H1 (cell line): Measurements from ENCODE around the gene FHIT. TPM values are rescaled to one million over a fixed set of nuclear protein-coding genes. Genes with fewer than 3 reads are reported as not detected.

ENCODE experiments used
- CTCF ChIA-PET: fragments of 300-600 bp; sonication (Branson Sonifier 250); formaldehyde crosslinking; loops from one replicate; lab custom pipeline; 2021; ENCODE audit not compliant: partially characterized antibody; lab: Charles Lee
- POLR2A ChIA-PET: fragments of 300-600 bp; sonication (Branson Sonifier 250); formaldehyde crosslinking; loops from one replicate; lab custom pipeline; 2021; ENCODE audit warnings: inconsistent platforms; ENCODE audit not compliant: partially characterized antibody; lab: Charles Lee
- DNase-seq, 2 experiments: peaks; one replicate each; pipeline versions ENCODE4 v3.0.0 to v3.0.0-alpha.2; 2010 to 2022; ENCODE audit warnings: low spot score in 2 of 2, low read depth in 1 of 2, mixed read lengths in 1 of 2
- FAIRE-seq: peaks from 2 replicates; lab custom pipeline; 2011; peaks lifted over from hg19 to GRCh38; lab: Jason Lieb, UNC
- H2AFZ ChIP-seq: 2 replicates; pipeline ENCODE4 v1.8.1; 2012; ENCODE audit warnings: low read length, inconsistent platforms
- H2AK5ac ChIP-seq: 2 replicates; pipeline ENCODE4 v1.6.1; 2013; ENCODE audit warnings: low read depth, low read length
- H2BK120ac ChIP-seq: replicated peaks from 2 replicates; pipeline ENCODE3; 2013; ENCODE audit warnings: low read depth, low read length, inconsistent platforms
- H2BK12ac ChIP-seq: 2 replicates; pipeline ENCODE4 v1.6.1; 2013; ENCODE audit warnings: low read depth, low read length
- H2BK15ac ChIP-seq: 2 replicates; pipeline ENCODE4 v1.6.1; 2013; ENCODE audit warnings: low read length
- H2BK20ac ChIP-seq: 2 replicates; pipeline ENCODE4 v1.6.1; 2013; ENCODE audit warnings: low read length
- H2BK5ac ChIP-seq: 2 replicates; pipeline ENCODE4 v1.6.1; 2013; ENCODE audit warnings: low read depth, low read length
- H3K14ac ChIP-seq: 2 replicates; pipeline ENCODE4 v1.6.1; 2013; ENCODE audit warnings: inconsistent platforms; ENCODE audit not compliant: insufficient read length
- H3K18ac ChIP-seq: 2 replicates; pipeline ENCODE4 v1.6.1; 2013; ENCODE audit warnings: low read length; ENCODE audit errors: extremely low read depth
- H3K23ac ChIP-seq: 2 replicates; pipeline ENCODE4 v1.6.1; 2013; ENCODE audit warnings: inconsistent platforms; ENCODE audit not compliant: insufficient read length
- H3K23me2 ChIP-seq: 2 replicates; pipeline ENCODE4 v1.6.1; 2013; ENCODE audit warnings: low read depth, low read length
- H3K27ac ChIP-seq: 2 replicates; pipeline ENCODE4 v1.6.1; 2011; ENCODE audit warnings: low read depth, low read length, inconsistent platforms
- H3K27me3 ChIP-seq, 4 experiments: replicated peaks in 1 of 4; 1 replicate in 1 of 4; 2 replicates in 3 of 4; pipeline versions ENCODE4 v1.6.1 to v1.8.1; 2011 to 2013; ENCODE audit warnings: low read length in 3 of 4, mild to moderate bottlenecking in 3 of 4, inconsistent platforms in 2 of 4, mixed read lengths in 2 of 4, moderate library complexity in 1 of 4; ENCODE audit not compliant: control insufficient read depth in 3 of 4, insufficient read depth in 3 of 4; ENCODE audit errors: extremely low read depth in 1 of 4
- H3K36me3 ChIP-seq, 4 experiments: 2 replicates each; pipeline versions ENCODE4 v1.6.1 to v1.8.1; 2011 to 2013; ENCODE audit warnings: mild to moderate bottlenecking in 4 of 4, low read length in 3 of 4, moderate library complexity in 2 of 4, control low read depth in 1 of 4, inconsistent platforms in 1 of 4; ENCODE audit not compliant: insufficient read depth in 4 of 4, control insufficient read depth in 2 of 4
- H3K4ac ChIP-seq: replicated peaks from 2 replicates; pipeline ENCODE3; 2013; ENCODE audit warnings: low read length, low read depth, mixed read lengths, inconsistent platforms; ENCODE audit not compliant: insufficient read length
- H3K4me1 ChIP-seq, 4 experiments: replicated peaks in 1 of 4; 1 replicate in 1 of 4; 2 replicates in 3 of 4; pipeline versions ENCODE4 v1.6.1 to v1.8.1; 2011 to 2013; ENCODE audit warnings: low read length in 3 of 4, inconsistent platforms in 2 of 4, mixed read lengths in 1 of 4; ENCODE audit not compliant: insufficient read depth in 4 of 4, control insufficient read depth in 3 of 4
- H3K4me2 ChIP-seq, 2 experiments: 2 replicates each; pipeline versions ENCODE4 v1.6.1 to v1.8.1; 2011 to 2013; ENCODE audit warnings: low read depth in 2 of 2, low read length in 2 of 2, control low read depth in 1 of 2, inconsistent platforms in 1 of 2, mild to moderate bottlenecking in 1 of 2; ENCODE audit not compliant: insufficient read depth in 1 of 2
- H3K4me3 ChIP-seq, 4 experiments: fragments of 200-600, 300-600 bp in 1 of 4; sonication (generic), shearing (Covaris generic), sonication (Bioruptor Twin) in 1 of 4; 2 replicates each; pipeline versions ENCODE4 v1.5.1 to v1.8.1; 2011 to 2016; ENCODE audit warnings: low read length in 4 of 4, low read depth in 3 of 4, control low read depth in 2 of 4, inconsistent platforms in 2 of 4, mild to moderate bottlenecking in 2 of 4, mixed read lengths in 1 of 4, moderate library complexity in 1 of 4; ENCODE audit not compliant: insufficient read depth in 2 of 4; ENCODE audit errors: extremely low read depth in 1 of 4
- H3K56ac ChIP-seq: replicated peaks from 2 replicates; pipeline ENCODE3; 2013; ENCODE audit warnings: low read depth, mild to moderate bottlenecking, mixed read lengths, low read length, inconsistent platforms; ENCODE audit not compliant: insufficient read length
- H3K79me1 ChIP-seq: 2 replicates; pipeline ENCODE4 v1.6.1; 2013; ENCODE audit warnings: low read depth, low read length, control low read depth
- H3K79me2 ChIP-seq, 2 experiments: 2 replicates each; pipeline versions ENCODE4 v1.6.1 to v1.8.1; 2012 to 2013; ENCODE audit warnings: low read length in 2 of 2, mild to moderate bottlenecking in 2 of 2, inconsistent platforms in 1 of 2; ENCODE audit not compliant: insufficient read depth in 2 of 2, control insufficient read depth in 1 of 2
- H3K9ac ChIP-seq, 4 experiments: replicated peaks in 1 of 4; 1 replicate in 1 of 4; 2 replicates in 3 of 4; pipeline versions ENCODE4 v1.6.1 to v1.8.1; 2011 to 2013; ENCODE audit warnings: low read depth in 3 of 4, low read length in 3 of 4, control low read depth in 2 of 4, mild to moderate bottlenecking in 2 of 4, moderate library complexity in 2 of 4, inconsistent platforms in 1 of 4; ENCODE audit errors: extremely low read depth in 1 of 4
- H3K9me3 ChIP-seq, 2 experiments: 2 replicates each; pipeline versions ENCODE4 v1.6.1 to v1.8.1; 2012 to 2013; ENCODE audit warnings: mild to moderate bottlenecking in 2 of 2, moderate library complexity in 2 of 2, control low read depth in 1 of 2, inconsistent platforms in 1 of 2, low read depth in 1 of 2, low read length in 1 of 2, mixed read lengths in 1 of 2; ENCODE audit not compliant: insufficient read depth in 2 of 2
- H4K20me1 ChIP-seq, 2 experiments: replicated peaks in 1 of 2; 2 replicates each; pipeline versions ENCODE3 to v1.8.1; 2011 to 2013; ENCODE audit warnings: inconsistent platforms in 2 of 2, low read length in 2 of 2, mild to moderate bottlenecking in 1 of 2; ENCODE audit not compliant: insufficient read depth in 2 of 2, control insufficient read depth in 1 of 2
- H4K5ac ChIP-seq: 2 replicates; pipeline ENCODE4 v1.6.1; 2013; ENCODE audit warnings: low read length, low read depth, mixed read lengths, inconsistent platforms; ENCODE audit not compliant: insufficient read length
- H4K8ac ChIP-seq: 2 replicates; pipeline ENCODE4 v1.8.0; 2013; ENCODE audit warnings: mild to moderate bottlenecking, moderate library complexity, low read length, inconsistent platforms; ENCODE audit not compliant: insufficient read depth; ENCODE audit errors: extremely low read depth
- H4K91ac ChIP-seq: replicated peaks from 2 replicates; pipeline ENCODE3; 2013; ENCODE audit warnings: low read length, mixed read lengths, inconsistent platforms; ENCODE audit not compliant: insufficient read length
- CREB1 ChIP-seq: IDR thresholded peaks from 2 replicates; pipeline ENCODE4 v1.6.1; 2012; ENCODE audit warnings: inconsistent platforms
- EP300 ChIP-seq, 2 experiments: IDR thresholded peaks; 1 replicate in 1 of 2; 2 replicates in 1 of 2; pipeline ENCODE4 v1.6.1; 2011 to 2012; ENCODE audit warnings: low read depth in 2 of 2, low read length in 2 of 2, mild to moderate bottlenecking in 2 of 2, borderline replicate concordance in 1 of 2, inconsistent platforms in 1 of 2, moderate library complexity in 1 of 2
- RAD21 ChIP-seq, 2 experiments: IDR thresholded peaks in 1 of 2; conservative IDR thresholded peaks in 1 of 2; 2 replicates each; pipeline ENCODE4 v1.6.1; 2011; ENCODE audit warnings: low read depth in 2 of 2, low read length in 2 of 2, improper control_type of control experiment in 1 of 2, inconsistent platforms in 1 of 2, mild to moderate bottlenecking in 1 of 2, moderate library complexity in 1 of 2
- RBBP5 ChIP-seq: IDR thresholded peaks from 2 replicates; pipeline ENCODE4 v1.7.1; 2012; ENCODE audit warnings: low read depth, mild to moderate bottlenecking, inconsistent platforms, low read length, moderate library complexity, borderline replicate concordance
- WGBS, 2 experiments: shearing (Covaris generic) in 1 of 2; methylation state at CpG; one replicate each; pipeline versions ENCODE4 v1.1.6 to v1.1.7; 2013 to 2015; ENCODE audit warnings: low lambda C conversion rate in 2 of 2, mixed read lengths in 2 of 2, inconsistent platforms in 1 of 2, low coverage in 1 of 2, missing lambda C conversion rate in 1 of 2; ENCODE audit not compliant: insufficient replicate concordance in 2 of 2, insufficient coverage in 1 of 2, insufficient read length in 1 of 2; ENCODE audit errors: extremely low coverage in 1 of 2, missing lambda C conversion rate in 1 of 2; 5-methylcytosine and 5-hydroxymethylcytosine counted together
- polyA plus RNA-seq, 7 experiments: library from polyadenylated mRNA; depleted of rRNA in 3 of 7; stranded (reverse) in 5 of 7; unstranded in 2 of 7; fragments of >200 nt in 5 of 7; fragments of 200-250 nt in 2 of 7; gene quantifications; 1 replicate in 5 of 7; 2 replicates in 1 of 7; 4 replicates in 1 of 7; pipeline versions ENCODE4 v1.2.1 to v1.2.3, GENCODE V29; 2011 to 2013; ENCODE audit warnings: missing spikeins in 2 of 7, mixed read lengths in 2 of 7
- total RNA-seq: library from RNA; stranded (reverse); fragmentation: NEBNext Ultra II Directional; extraction: Animal tissue kit (Norgen Biotek cat#: 25700); gene quantifications from 2 replicates; pipeline ENCODE4 v1.2.1, GENCODE V29; 2021
- TF ChIP-seq, protein P1 (sequence below), 3 experiments: IDR thresholded peaks; 1 replicate in 2 of 3; 2 replicates in 1 of 3; pipeline versions ENCODE4 v1.5.1 to v1.6.1; 2011; ENCODE audit warnings: low read length in 3 of 3, mild to moderate bottlenecking in 3 of 3, inconsistent platforms in 2 of 3, low read depth in 1 of 3, moderate library complexity in 1 of 3; ENCODE audit not compliant: insufficient read depth in 1 of 3; ENCODE audit errors: control extremely low read depth in 1 of 3

The FHIT gene
- total and polyA plus RNA-seq, 2 of the 8 experiments (the other 6 are each of a cell fraction or from before 2014, with no cell fraction given): 1.2 to 3.2 TPM

DNA sequence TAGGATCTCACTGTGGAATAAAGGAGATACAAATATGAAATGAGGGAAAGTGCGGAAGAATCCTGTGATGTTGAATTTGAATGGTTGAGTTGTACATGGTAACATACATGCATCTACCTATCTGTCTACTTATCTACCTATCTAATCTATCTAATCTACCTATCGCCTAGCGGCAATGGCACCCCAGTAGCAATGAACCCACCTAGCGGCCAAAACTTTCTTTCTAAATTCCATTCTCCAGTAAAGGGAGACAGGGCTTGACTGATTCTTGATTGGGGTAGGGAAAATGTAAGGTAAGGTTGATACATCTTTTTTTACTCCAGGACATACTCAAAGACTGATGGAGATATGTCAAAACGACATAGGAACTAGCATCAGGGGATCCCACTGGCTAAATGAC is 345.0 kb downstream of the FHIT start:
- no peak overlapping the region for H2BK120ac ChIP-seq
- no peak overlapping the region for H3K27ac ChIP-seq
- H3K18ac ChIP-seq: no peak overlapping the region
- no peak overlapping the region for H3K9ac ChIP-seq
- POLR2A ChIA-PET: no interaction called here
- H3K9me3 ChIP-seq: no peaks in the 10 kb centered on the region
- no peak overlapping the region for H2BK5ac ChIP-seq
- H2BK15ac ChIP-seq: no peak overlapping the region
- H3K4ac ChIP-seq: no peak overlapping the region
- no peak for FAIRE-seq
- H3K23ac ChIP-seq: no peak overlapping the region
- H3K4me3 ChIP-seq: no peak overlapping the region
- H4K91ac ChIP-seq: no peak overlapping the region
- no peak overlapping the region for H3K4me2 ChIP-seq
- H2AFZ ChIP-seq: no peak overlapping the region
- H4K20me1 ChIP-seq: no peaks in the 10 kb centered on the region
- no peak overlapping the region for H3K14ac ChIP-seq
- H2BK20ac ChIP-seq: no peak overlapping the region
- no peak overlapping the region for H3K56ac ChIP-seq
- H2BK12ac ChIP-seq: no peak overlapping the region
- CTCF ChIA-PET: interaction anchor here (0.8 to 1.0 kb wide), 3 partner anchors 9 to 230 kb away, joined by 3 to 5 read pairs (median 3); no protein-coding TSS in a partner anchor
- no peak for DNase-seq
- no peaks in the 10 kb centered on the region for H3K4me1 ChIP-seq
- no peak overlapping the region for H4K8ac ChIP-seq
- H3K79me2 ChIP-seq: no peaks in the 10 kb centered on the region
- no peaks in the 10 kb centered on the region for H3K79me1 ChIP-seq
- H3K23me2 ChIP-seq: no peaks in the 10 kb centered on the region
- TF ChIP-seq RAD21 (IDR thresholded peaks at IDR 0.05 in 1 of 2, conservative IDR thresholded peaks at IDR 0.05 in 1 of 2; ENCODE audit: low read depth in 2 of 2, low read length in 2 of 2) (peak; percentile 23 to 43; a peak in 3 of 4 replicates), EP300 (IDR thresholded peaks at IDR 0.05; ENCODE audit: borderline replicate concordance in 1 of 2, low read depth in 2 of 2, low read length in 2 of 2) (no peak), RBBP5 (no peak), CREB1 (no peak)
- TF ChIP-seq, protein P1, sequence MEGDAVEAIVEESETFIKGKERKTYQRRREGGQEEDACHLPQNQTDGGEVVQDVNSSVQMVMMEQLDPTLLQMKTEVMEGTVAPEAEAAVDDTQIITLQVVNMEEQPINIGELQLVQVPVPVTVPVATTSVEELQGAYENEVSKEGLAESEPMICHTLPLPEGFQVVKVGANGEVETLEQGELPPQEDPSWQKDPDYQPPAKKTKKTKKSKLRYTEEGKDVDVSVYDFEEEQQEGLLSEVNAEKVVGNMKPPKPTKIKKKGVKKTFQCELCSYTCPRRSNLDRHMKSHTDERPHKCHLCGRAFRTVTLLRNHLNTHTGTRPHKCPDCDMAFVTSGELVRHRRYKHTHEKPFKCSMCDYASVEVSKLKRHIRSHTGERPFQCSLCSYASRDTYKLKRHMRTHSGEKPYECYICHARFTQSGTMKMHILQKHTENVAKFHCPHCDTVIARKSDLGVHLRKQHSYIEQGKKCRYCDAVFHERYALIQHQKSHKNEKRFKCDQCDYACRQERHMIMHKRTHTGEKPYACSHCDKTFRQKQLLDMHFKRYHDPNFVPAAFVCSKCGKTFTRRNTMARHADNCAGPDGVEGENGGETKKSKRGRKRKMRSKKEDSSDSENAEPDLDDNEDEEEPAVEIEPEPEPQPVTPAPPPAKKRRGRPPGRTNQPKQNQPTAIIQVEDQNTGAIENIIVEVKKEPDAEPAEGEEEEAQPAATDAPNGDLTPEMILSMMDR (IDR thresholded peaks at IDR 0.05; ENCODE audit: control extremely low read depth in 1 of 3, insufficient read depth in 1 of 3, low read depth in 1 of 3, low read length in 3 of 3): peak in 1 of 3 experiments; percentile 22; a peak in 1 of 4 replicates
- TF ChIP-seq, all 59 proteins: peak for 2
- 76% methylated on average over 5 of the region's 5 CpGs; no CpG with 5 or more reads in 1 of the 2 experiments for WGBS, 2 experiments
- no peak overlapping the region for H2AK5ac ChIP-seq
- no peak overlapping the region for H4K5ac ChIP-seq
- H3K27me3 ChIP-seq: no peaks in the 10 kb centered on the region
- no peaks in the 10 kb centered on the region for H3K36me3 ChIP-seq
